ENCODE data around the gene KDM4C. TPM values are rescaled to one million over a fixed set of nuclear protein-coding genes. Genes with fewer than 3 reads are reported as not detected.

KDM4C gene
- polyA plus RNA-seq, 1 donor (not counting 4 experiments of a cell fraction or from before 2014, with no cell fraction given): 17.2 TPM

GRCh38 chr9:6723881-6724420 is 33.8 kb upstream of the KDM4C start:
- no peak overlapping the region for H2AFZ ChIP-seq (ENCODE audit: control insufficient read depth, low read length)
- no peak overlapping the region for H3K9ac ChIP-seq (ENCODE audit: control insufficient read depth, extremely low read depth, insufficient read depth, low read length)
- no peak overlapping the region for H3K4me2 ChIP-seq (ENCODE audit: control insufficient read depth, extremely low read depth, insufficient read depth, low read depth, low read length)
- H4K20me1 ChIP-seq (ENCODE audit: control insufficient read depth, extremely low read depth, insufficient read depth, low read length): no peaks in the 10 kb centered on the region
- H3K9me1 ChIP-seq (ENCODE audit: control insufficient read depth, extremely low read depth, insufficient read depth, low read length): no peaks in the 10 kb centered on the region
- no peaks in the 10 kb centered on the region for H3K36me3 ChIP-seq (ENCODE audit: control insufficient read depth in 2 of 2, extremely low read depth in 1 of 2, insufficient read depth in 2 of 2, low read length in 2 of 2)
- H3K79me2 ChIP-seq (ENCODE audit: control insufficient read depth, insufficient read depth, low read length): no peaks in the 10 kb centered on the region
- no peak overlapping the region for H3K4me3 ChIP-seq (ENCODE audit: control insufficient read depth in 2 of 3, extremely low read depth in 1 of 3, insufficient read depth in 2 of 3, low read depth in 1 of 3, low read length in 3 of 3)
- no peak overlapping the region for H3K27ac ChIP-seq (ENCODE audit: control insufficient read depth, insufficient read depth, low read length)
- no peaks in the 10 kb centered on the region for H3K9me3 ChIP-seq (ENCODE audit: control insufficient read depth, low read depth, low read length)
- no peaks in the 10 kb centered on the region for H3K27me3 ChIP-seq (ENCODE audit: control insufficient read depth, extremely low read depth, insufficient read depth, low read length)
- dilution Hi-C loops (cut with MboI; ENCODE audit: extremely low pct_ligation_motif_present, low sequenced_read_pairs): no loop called here
- TF ChIP-seq EZH2 (IDR thresholded peaks at IDR 0.05; ENCODE audit: low read length) (no peak), CTCF (optimal IDR thresholded peaks at IDR 0.05 in 1 of 3, IDR thresholded peaks at IDR 0.05 in 1 of 3, conservative IDR thresholded peaks at IDR 0.05 in 1 of 3; ENCODE audit: extremely low read depth in 1 of 3, insufficient read depth in 2 of 3, low read length in 3 of 3) (no peak)
- no peaks in the 10 kb centered on the region for H3K4me1 ChIP-seq (ENCODE audit: control insufficient read depth, extremely low read depth, insufficient read depth, low read length)
- FAIRE-seq (no peak), DNase-seq (ENCODE audit: low read depth, low spot score) (no peak)

- FAIRE-seq: no peak
These were observed 24.5 kb upstream of the KDM4C start for GRCh38 chr9:6733257-6733656.

More at GRCh38 chr9:6733257-6733656, 24.5 kb upstream of the KDM4C start:
- no peak overlapping the region for H3K4me2 ChIP-seq (ENCODE audit: control insufficient read depth, extremely low read depth, insufficient read depth, low read depth, low read length)
- H3K9me1 ChIP-seq (ENCODE audit: control insufficient read depth, extremely low read depth, insufficient read depth, low read length): no peaks in the 10 kb centered on the region
- H3K4me1 ChIP-seq (ENCODE audit: control insufficient read depth, extremely low read depth, insufficient read depth, low read length): no peaks in the 10 kb centered on the region
- no peaks in the 10 kb centered on the region for H3K36me3 ChIP-seq (ENCODE audit: control insufficient read depth in 2 of 2, extremely low read depth in 1 of 2, insufficient read depth in 2 of 2, low read length in 2 of 2)
- no peak overlapping the region for H3K9ac ChIP-seq (ENCODE audit: control insufficient read depth, extremely low read depth, insufficient read depth, low read length)
- H3K27me3 ChIP-seq (ENCODE audit: control insufficient read depth, extremely low read depth, insufficient read depth, low read length): no peaks in the 10 kb centered on the region
- no peaks in the 10 kb centered on the region for H3K9me3 ChIP-seq (ENCODE audit: control insufficient read depth, low read depth, low read length)
- DNase-seq (ENCODE audit: low read depth, low spot score): no peak
- H3K79me2 ChIP-seq (ENCODE audit: control insufficient read depth, insufficient read depth, low read length): no peaks in the 10 kb centered on the region
- dilution Hi-C loops (cut with MboI; ENCODE audit: extremely low pct_ligation_motif_present, low sequenced_read_pairs): no loop called here
- TF ChIP-seq EZH2 (IDR thresholded peaks at IDR 0.05; ENCODE audit: low read length): no peak
- no peak for TF ChIP-seq CTCF (optimal IDR thresholded peaks at IDR 0.05 in 1 of 3, IDR thresholded peaks at IDR 0.05 in 1 of 3, conservative IDR thresholded peaks at IDR 0.05 in 1 of 3; ENCODE audit: extremely low read depth in 1 of 3, insufficient read depth in 2 of 3, low read length in 3 of 3)
- H2AFZ ChIP-seq (ENCODE audit: control insufficient read depth, low read length): no peak overlapping the region
- H3K27ac ChIP-seq (ENCODE audit: control insufficient read depth, insufficient read depth, low read length): no peak overlapping the region
- no peaks in the 10 kb centered on the region for H4K20me1 ChIP-seq (ENCODE audit: control insufficient read depth, extremely low read depth, insufficient read depth, low read length)
- H3K4me3 ChIP-seq (ENCODE audit: control insufficient read depth in 2 of 3, extremely low read depth in 1 of 3, insufficient read depth in 2 of 3, low read depth in 1 of 3, low read length in 3 of 3): no peak overlapping the region
